Measurements from ENCODE around the gene PHACTR3.
"Not testable (repeated sequence)": the region's sequence is repeated elsewhere in the genome, so short reads cannot be mapped to it uniquely, and the experiment has no call there.

The PHACTR3 gene

GRCh38 chr20:59835448-59836395, 231.4 kb downstream of the PHACTR3 start:
- no peak for DNase-seq

GRCh38 chr20:59836767-59837166, 232.4 kb downstream of the PHACTR3 start:
- no peak for DNase-seq

- DNase-seq, result no peak
These were observed 233.5 kb downstream of the PHACTR3 start for GRCh38 chr20:59837623-59838394.

- no peak for DNase-seq
These were observed 235.1 kb downstream of the PHACTR3 start for GRCh38 chr20:59839400-59839799.

- no peak for DNase-seq
These were observed 241.1 kb downstream of the PHACTR3 start for GRCh38 chr20:59845472-59845871.

- no peak for DNase-seq
These were observed 243.8 kb downstream of the PHACTR3 start for GRCh38 chr20:59848182-59848581.

GRCh38 chr20:59850018-59850641, 245.8 kb downstream of the PHACTR3 start:
- DNase-seq, result no peak

DNA sequence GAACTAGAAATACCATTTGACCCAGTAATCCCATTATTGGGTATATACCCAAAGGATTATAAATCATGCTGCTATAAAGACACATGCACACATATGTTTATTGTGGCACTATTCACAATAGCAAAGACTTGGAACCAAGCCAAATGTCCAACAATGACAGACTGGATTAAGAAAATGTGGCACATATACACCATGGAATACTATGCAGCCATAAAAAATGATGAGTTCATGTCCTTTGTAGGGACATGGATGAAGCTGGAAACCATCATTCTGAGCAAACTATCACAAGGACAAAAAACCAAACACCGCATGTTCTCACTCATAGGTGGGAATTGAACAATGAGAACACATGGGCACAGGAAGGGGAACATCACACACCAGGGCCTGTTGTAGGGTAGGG, 252.2 kb downstream of the PHACTR3 start:
- DNase-seq, result not testable (repeated sequence)

- DNase-seq, result not testable (repeated sequence)
These were observed 252.6 kb downstream of the PHACTR3 start for GRCh38 chr20:59856941-59857340.

- no peak for DNase-seq
These were observed 253.6 kb downstream of the PHACTR3 start for GRCh38 chr20:59857966-59858365.

DNA sequence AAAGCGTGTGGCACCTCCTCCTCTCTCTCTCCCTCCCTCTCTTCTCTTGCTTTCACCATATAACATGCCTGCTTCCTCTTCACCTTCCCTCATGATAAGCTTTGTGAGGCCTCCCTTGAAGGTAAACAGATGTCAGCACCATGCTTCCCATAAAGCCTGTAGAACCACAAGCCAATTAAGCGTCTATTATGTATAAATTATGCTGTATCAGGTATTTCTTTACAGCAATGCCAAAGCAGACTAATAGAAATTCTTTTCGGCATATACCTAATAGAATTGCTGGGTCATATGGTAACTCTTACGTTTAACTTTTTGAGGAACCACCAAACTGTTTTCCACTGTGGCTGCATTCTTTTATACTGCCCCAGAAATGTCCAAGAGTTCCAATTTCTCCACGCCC, 254.1 kb downstream of the PHACTR3 start:
- DNase-seq, result no peak

DNA sequence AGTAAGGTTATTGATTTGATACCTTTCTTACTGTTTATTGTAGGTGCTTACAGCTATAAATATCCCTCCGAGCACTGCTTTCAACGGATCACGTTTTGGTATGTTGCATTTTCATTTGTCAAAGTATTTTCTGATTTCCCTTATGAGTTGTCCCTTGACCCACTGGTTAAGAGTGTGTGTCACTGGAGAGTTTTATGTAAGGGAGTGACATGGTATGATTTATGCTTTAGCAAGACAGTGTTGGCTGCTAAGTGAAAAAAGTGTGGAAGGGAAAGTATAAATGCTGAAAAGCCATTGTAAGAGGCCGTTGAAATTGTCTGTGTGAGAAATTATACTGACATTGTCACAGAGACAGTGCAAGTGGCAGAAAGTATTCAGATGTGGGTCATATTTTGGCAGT, 257.1 kb downstream of the PHACTR3 start:
- DNase-seq, result no peak

DNA sequence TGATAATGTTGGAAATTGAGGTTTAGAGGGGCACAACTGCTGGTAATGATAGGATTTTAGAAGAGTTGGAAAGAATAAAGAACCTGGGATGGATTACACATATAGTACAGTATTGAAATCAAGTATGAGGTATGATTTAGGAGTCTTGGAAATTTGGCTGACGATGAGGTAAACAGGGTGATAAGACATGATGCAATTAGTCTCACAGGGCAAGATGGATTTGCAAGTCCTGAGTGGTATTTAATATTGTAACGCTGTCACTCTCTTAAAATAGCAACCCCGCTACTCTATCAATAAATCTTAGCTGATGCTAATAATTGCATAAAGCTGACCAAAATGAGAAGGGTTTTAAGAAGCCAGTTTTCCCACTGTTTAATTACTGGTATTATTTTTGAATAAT, 258.7 kb downstream of the PHACTR3 start:
- no peak for DNase-seq

- no peak for DNase-seq
These were observed 260.4 kb downstream of the PHACTR3 start for GRCh38 chr20:59864726-59865125.

GRCh38 chr20:59866338-59866737, 262.0 kb downstream of the PHACTR3 start:
- DNase-seq, result no peak

DNA sequence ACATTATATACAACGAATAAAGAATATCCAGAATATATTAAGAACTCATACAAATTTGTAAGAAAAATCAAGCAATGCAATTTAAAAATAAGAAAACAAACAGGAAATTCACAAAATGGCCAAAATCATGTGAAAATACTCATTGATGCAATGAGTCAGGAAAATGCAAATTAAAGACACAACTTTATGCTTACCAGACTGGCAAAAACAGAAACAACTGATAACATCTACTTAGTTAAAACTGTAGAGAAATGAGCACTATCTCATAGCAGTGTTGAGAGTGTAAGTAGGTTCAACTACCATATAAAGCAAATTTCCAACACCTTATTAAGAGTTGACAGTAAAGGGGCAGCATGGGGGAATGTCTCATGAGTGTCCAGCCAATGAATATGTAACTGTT, 266.8 kb downstream of the PHACTR3 start:
- no peak for DNase-seq

GRCh38 chr20:59873409-59873808, 269.1 kb downstream of the PHACTR3 start:
- no peak for DNase-seq

DNA sequence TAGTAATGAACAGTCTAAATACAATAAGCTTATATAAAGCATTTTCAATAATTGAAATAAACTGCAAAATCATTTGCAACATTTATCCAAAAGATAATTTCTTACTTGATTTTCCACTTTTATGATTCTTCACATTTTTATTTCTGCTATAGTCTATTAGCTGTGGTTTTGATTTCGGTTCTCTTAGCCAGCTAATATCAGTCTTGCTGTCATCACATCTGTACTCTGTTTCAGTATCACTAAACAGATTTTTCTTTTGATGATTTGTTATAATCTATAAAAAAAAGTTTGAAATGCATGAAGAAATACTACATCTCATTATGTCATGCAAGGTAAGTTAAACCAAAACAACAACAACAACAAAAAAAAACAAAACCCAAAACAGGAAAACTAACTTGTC, 275.9 kb downstream of the PHACTR3 start:
- no peak for DNase-seq

GRCh38 chr20:59884494-59884893, 280.2 kb downstream of the PHACTR3 start:
- DNase-seq, result no peak

DNA sequence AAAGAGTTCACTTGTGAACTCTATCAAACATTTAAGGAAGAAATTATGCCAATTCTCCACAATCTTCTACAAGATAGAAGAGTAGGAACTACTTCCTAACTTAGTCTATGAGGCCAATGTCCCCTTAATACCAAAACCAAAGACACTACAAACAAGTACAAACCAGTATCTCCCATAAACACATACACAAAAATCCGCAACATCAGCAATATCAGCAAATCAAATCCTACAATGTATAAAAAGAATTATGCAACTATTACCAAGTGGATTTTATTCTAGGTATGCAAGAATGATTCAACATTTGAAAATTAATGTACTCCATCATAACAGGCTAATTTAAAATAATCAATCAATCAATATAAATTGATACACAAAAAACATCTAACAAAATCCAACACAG, 283.7 kb downstream of the PHACTR3 start:
- DNase-seq, result no peak

DNA sequence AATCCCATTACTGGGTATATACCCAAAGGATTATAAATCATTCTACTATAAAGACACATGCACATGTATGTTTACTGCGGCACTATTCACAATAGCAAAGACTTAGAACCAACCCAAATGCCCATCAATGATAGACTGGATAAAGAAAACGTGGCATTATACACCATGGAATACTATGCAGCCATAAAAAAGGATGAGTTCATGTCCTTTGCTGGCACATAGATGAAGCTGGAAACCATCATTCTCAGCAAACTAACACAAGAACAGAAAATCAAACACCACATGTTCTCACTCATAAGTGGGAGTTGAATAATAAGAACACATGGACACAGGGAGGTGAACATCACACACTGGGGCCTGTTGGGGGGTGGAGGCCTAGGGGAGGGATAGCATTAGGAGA, 285.7 kb downstream of the PHACTR3 start:
- DNase-seq, result not testable (repeated sequence)

- no peak for DNase-seq
These were observed 287.2 kb downstream of the PHACTR3 start for GRCh38 chr20:59891581-59891980.

- DNase-seq, result no peak
These were observed 291.6 kb downstream of the PHACTR3 start for GRCh38 chr20:59895908-59896307.
